GM19351 (cell line): ENCODE results near the gene IL22.

Experiments used
- ATAC-seq: cut with Tn5 transposase; IDR thresholded peaks from one replicate; pipeline ENCODE4 v1.9.1; 2021; ENCODE audit warnings: mild to moderate bottlenecking, moderate library complexity; ENCODE audit not compliant: unreplicated experiment

Gene IL22

GRCh38 chr12:68264857-68265256 lies 11.5 kb upstream of the IL22 start:
- ATAC-seq, result no peak

- no peak for ATAC-seq
These were observed 10.9 kb upstream of the IL22 start for GRCh38 chr12:68264158-68264855.

GRCh38 chr12:68263366-68263765 lies 10.0 kb upstream of the IL22 start:
- no peak for ATAC-seq

- no peak for ATAC-seq
These were observed 8.5 kb upstream of the IL22 start for GRCh38 chr12:68261896-68262295.

- ATAC-seq, result no peak
These were observed 6.7 kb upstream of the IL22 start for GRCh38 chr12:68260153-68260552.

- no peak for ATAC-seq
These were observed 6.0 kb upstream of the IL22 start for GRCh38 chr12:68259318-68259940.

- no peak for ATAC-seq
These were observed 1.3 kb downstream of the IL22 start for GRCh38 chr12:68252077-68252476.

GRCh38 chr12:68250454-68250853 lies 3.0 kb downstream of the IL22 start:
- no peak for ATAC-seq

- ATAC-seq, result no peak
These were observed 5.6 kb downstream of the IL22 start for GRCh38 chr12:68247785-68248184.

GRCh38 chr12:68246350-68246749 lies 7.1 kb downstream of the IL22 start:
- no peak for ATAC-seq

- ATAC-seq, result no peak
These were observed 8.0 kb downstream of the IL22 start for GRCh38 chr12:68245180-68246021.

GRCh38 chr12:68242777-68243176 lies 10.6 kb downstream of the IL22 start:
- ATAC-seq, result no peak

GRCh38 chr12:68240975-68241374 lies 12.4 kb downstream of the IL22 start:
- peak; percentile 99 for ATAC-seq

GRCh38 chr12:68240079-68240478 lies 13.3 kb downstream of the IL22 start:
- ATAC-seq, result no peak

- ATAC-seq, result no peak
These were observed 14.0 kb downstream of the IL22 start for GRCh38 chr12:68239309-68239982.

- no peak for ATAC-seq
These were observed 15.8 kb downstream of the IL22 start for GRCh38 chr12:68237619-68238018.

GRCh38 chr12:68237078-68237477 lies 16.3 kb downstream of the IL22 start:
- no peak for ATAC-seq

GRCh38 chr12:68236421-68237059 lies 16.9 kb downstream of the IL22 start:
- peak; percentile 48 for ATAC-seq

- no peak for ATAC-seq
These were observed 17.8 kb downstream of the IL22 start for GRCh38 chr12:68235576-68235975.

GRCh38 chr12:68234140-68234539 lies 19.3 kb downstream of the IL22 start:
- ATAC-seq, result no peak

GRCh38 chr12:68233498-68233897 lies 19.9 kb downstream of the IL22 start:
- no peak for ATAC-seq
